Measurements from ENCODE around the gene UBA1.

The UBA1 gene

GRCh38 chrX:47169726-47170515, 23.7 kb upstream of the UBA1 start:
- no peak for DNase-seq (ENCODE audit: low read depth)

GRCh38 chrX:47170861-47171692, 22.6 kb upstream of the UBA1 start:
- no peak for DNase-seq (ENCODE audit: low read depth)

- DNase-seq (ENCODE audit: low read depth) = no peak
Measured at GRCh38 chrX:47171996-47172395, 21.6 kb upstream of the UBA1 start.

- DNase-seq (ENCODE audit: low read depth) = no peak
Measured at GRCh38 chrX:47172549-47172948, 21.1 kb upstream of the UBA1 start.

- no peak for DNase-seq (ENCODE audit: low read depth)
Measured at GRCh38 chrX:47172971-47173792, 20.4 kb upstream of the UBA1 start.

GRCh38 chrX:47174376-47174775, 19.3 kb upstream of the UBA1 start:
- no peak for DNase-seq (ENCODE audit: low read depth)

- DNase-seq (ENCODE audit: low read depth) = no peak
Measured at GRCh38 chrX:47174846-47175587, 18.6 kb upstream of the UBA1 start.

- DNase-seq (ENCODE audit: low read depth) = no peak
Measured at GRCh38 chrX:47175588-47175980, 18.0 kb upstream of the UBA1 start.

GRCh38 chrX:47176101-47176740, 17.4 kb upstream of the UBA1 start:
- no peak for DNase-seq (ENCODE audit: low read depth)

- DNase-seq (ENCODE audit: low read depth) = no peak
Measured at GRCh38 chrX:47177079-47177478, 16.6 kb upstream of the UBA1 start.

GRCh38 chrX:47178337-47178736, 15.3 kb upstream of the UBA1 start:
- no peak for DNase-seq (ENCODE audit: low read depth)

GRCh38 chrX:47179221-47179927, 14.3 kb upstream of the UBA1 start:
- DNase-seq (ENCODE audit: low read depth) = no peak

GRCh38 chrX:47179928-47180255, 13.7 kb upstream of the UBA1 start:
- no peak for DNase-seq (ENCODE audit: low read depth)

GRCh38 chrX:47180346-47180745, 13.3 kb upstream of the UBA1 start:
- DNase-seq (ENCODE audit: low read depth) = no peak

- DNase-seq (ENCODE audit: low read depth) = no peak
Measured at GRCh38 chrX:47181301-47181700, 12.3 kb upstream of the UBA1 start.

- no peak for DNase-seq (ENCODE audit: low read depth)
Measured at GRCh38 chrX:47182106-47182700, 11.4 kb upstream of the UBA1 start.

- no peak for DNase-seq (ENCODE audit: low read depth)
Measured at GRCh38 chrX:47184486-47184885, 9.1 kb upstream of the UBA1 start.

- no peak for DNase-seq (ENCODE audit: low read depth)
Measured at GRCh38 chrX:47185241-47185640, 8.4 kb upstream of the UBA1 start.

- DNase-seq (ENCODE audit: low read depth) = no peak
Measured at GRCh38 chrX:47186096-47186740, 7.4 kb upstream of the UBA1 start.

All from activated T-cell treated with anti-CD3 and anti-CD28 coated beads for 24 hours (primary cell).